Keratinocyte (primary cell): ENCODE data around the gene CD69.

ENCODE experiments used
- EZH2 ChIP-seq: IDR thresholded peaks from one replicate; pipeline ENCODE4 v1.6.1; 2012; ENCODE audit warnings: inconsistent platforms, mild to moderate bottlenecking, low read length, moderate library complexity
- TF ChIP-seq, protein P1 (sequence below), 3 experiments: IDR thresholded peaks in 1 of 3; conservative IDR thresholded peaks in 1 of 3; optimal IDR thresholded peaks in 1 of 3; 2 replicates in 2 of 3; 3 replicates in 1 of 3; pipeline versions ENCODE3 to v1.5.1; 2011; ENCODE audit warnings: low read length in 3 of 3, mild to moderate bottlenecking in 3 of 3, moderate library complexity in 2 of 3, control low read depth in 1 of 3, inconsistent platforms in 1 of 3; ENCODE audit not compliant: insufficient read depth in 2 of 3; ENCODE audit errors: extremely low read depth in 1 of 3

DNA sequence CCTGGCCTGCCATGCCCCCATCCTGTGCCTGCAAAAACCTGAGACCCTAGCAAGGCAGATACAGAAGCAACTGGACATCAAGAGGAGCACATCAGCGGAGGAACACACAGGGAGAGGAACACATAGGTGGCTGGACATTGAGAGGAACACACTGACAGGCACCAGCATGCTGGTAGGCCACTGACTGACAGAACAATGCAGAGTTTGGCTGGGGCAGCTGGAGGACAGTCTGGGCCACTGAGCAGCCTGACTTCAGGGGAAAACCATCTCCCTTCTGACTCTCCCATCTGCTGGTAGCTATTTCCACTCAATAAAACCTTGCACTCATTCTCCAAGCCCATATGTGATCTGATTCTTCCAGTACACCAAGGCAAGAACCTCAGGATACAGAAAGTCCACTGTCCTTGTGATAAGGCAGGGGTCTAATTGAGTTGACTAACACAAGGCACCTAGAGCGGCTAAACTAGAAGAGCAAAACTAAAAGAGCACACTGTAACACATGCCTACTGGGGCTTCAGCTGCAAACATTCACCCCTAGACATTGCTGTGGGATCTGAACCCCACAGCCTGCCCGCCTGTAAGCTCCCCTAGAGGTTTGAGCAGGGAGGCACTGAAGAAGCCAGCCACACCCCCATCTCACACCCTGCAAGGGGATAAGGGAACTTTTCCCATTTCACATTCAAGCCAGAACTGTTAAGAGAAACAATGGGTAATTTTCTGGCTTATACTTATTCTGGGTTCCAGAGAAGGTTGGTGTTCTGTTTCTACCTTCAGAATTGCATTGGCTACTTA is 49.9 kb downstream of the CD69 start:
- TF ChIP-seq, protein P1, sequence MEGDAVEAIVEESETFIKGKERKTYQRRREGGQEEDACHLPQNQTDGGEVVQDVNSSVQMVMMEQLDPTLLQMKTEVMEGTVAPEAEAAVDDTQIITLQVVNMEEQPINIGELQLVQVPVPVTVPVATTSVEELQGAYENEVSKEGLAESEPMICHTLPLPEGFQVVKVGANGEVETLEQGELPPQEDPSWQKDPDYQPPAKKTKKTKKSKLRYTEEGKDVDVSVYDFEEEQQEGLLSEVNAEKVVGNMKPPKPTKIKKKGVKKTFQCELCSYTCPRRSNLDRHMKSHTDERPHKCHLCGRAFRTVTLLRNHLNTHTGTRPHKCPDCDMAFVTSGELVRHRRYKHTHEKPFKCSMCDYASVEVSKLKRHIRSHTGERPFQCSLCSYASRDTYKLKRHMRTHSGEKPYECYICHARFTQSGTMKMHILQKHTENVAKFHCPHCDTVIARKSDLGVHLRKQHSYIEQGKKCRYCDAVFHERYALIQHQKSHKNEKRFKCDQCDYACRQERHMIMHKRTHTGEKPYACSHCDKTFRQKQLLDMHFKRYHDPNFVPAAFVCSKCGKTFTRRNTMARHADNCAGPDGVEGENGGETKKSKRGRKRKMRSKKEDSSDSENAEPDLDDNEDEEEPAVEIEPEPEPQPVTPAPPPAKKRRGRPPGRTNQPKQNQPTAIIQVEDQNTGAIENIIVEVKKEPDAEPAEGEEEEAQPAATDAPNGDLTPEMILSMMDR (optimal IDR thresholded peaks at IDR 0.05 in 1 of 3, IDR thresholded peaks at IDR 0.05 in 1 of 3, conservative IDR thresholded peaks at IDR 0.05 in 1 of 3; ENCODE audit: extremely low read depth in 1 of 3, insufficient read depth in 2 of 3, low read length in 3 of 3): no peak
- TF ChIP-seq EZH2: no peak
